HepG2 (cell line): ENCODE data around the gene CCDC197. TPM values are rescaled to one million over a fixed set of nuclear protein-coding genes. Genes with fewer than 3 reads are reported as not detected.

Experiments
- ATAC-seq: fragments of 200-7000 bp; cut with Tn5 transposase; 3 replicates; pipeline ENCODE4 v1.9.1; 2020; ENCODE audit warnings: mild to moderate bottlenecking, moderate library complexity
- BruUV-seq: library from RNA; stranded (reverse); fragments of 400-500 nt; replicated peaks from 2 replicates; lab custom pipeline; 2021; lab: Mats Ljungman, UMichigan
- CTCF ChIA-PET: fragments of 300-600 bp; formaldehyde crosslinking; extraction: SDS; loops from one replicate; lab custom pipeline; 2021; ENCODE audit warnings: low total read pairs, inconsistent platforms, low intra/inter-chr PET ratio; lab: Yijun Ruan, JAX
- POLR2A ChIA-PET: fragments of 350-600 bp; sonication (Branson Sonifier 250); formaldehyde crosslinking; loops from one replicate; lab custom pipeline; 2020; ENCODE audit warnings: antibody characterized with exemption, inconsistent platforms; lab: Yijun Ruan, JAX
- DNase-seq: peaks from one replicate; pipeline ENCODE4 v3.0.0-alpha.2; 2015; ENCODE audit warnings: low spot score
- FAIRE-seq: peaks from 3 replicates; lab custom pipeline; 2011; peaks lifted over from hg19 to GRCh38; lab: Jason Lieb, UNC
- H2AFZ ChIP-seq: one replicate; pipeline ENCODE4 v1.6.1; 2011; ENCODE audit warnings: low read length, inconsistent platforms
- H3K27ac ChIP-seq: fragments of 300-600 bp; 3 replicates; pipeline ENCODE4 v1.8.0; 2011; ENCODE audit warnings: mixed run types, mild to moderate bottlenecking, mixed read lengths, low read length, inconsistent platforms; ENCODE audit not compliant: insufficient read depth; ENCODE audit errors: extremely low read length
- H3K27me3 ChIP-seq, 2 experiments: fragments of 200-600 bp in 1 of 2; 2 replicates in 1 of 2; 3 replicates in 1 of 2; pipeline versions ENCODE4 v1.6.0 to v1.8.0; 2011; ENCODE audit warnings: low read length in 2 of 2, mild to moderate bottlenecking in 2 of 2, moderate library complexity in 2 of 2, inconsistent platforms in 1 of 2; ENCODE audit not compliant: insufficient read depth in 2 of 2, control insufficient read depth in 1 of 2
- H3K36me3 ChIP-seq, 2 experiments: fragments of 200-600 bp in 1 of 2; replicated peaks in 1 of 2; 2 replicates in 1 of 2; 3 replicates in 1 of 2; pipeline versions ENCODE4 v1.5.1 to v1.8.0; 2011; ENCODE audit warnings: low read length in 2 of 2, inconsistent platforms in 1 of 2; ENCODE audit not compliant: insufficient read depth in 2 of 2, control insufficient read depth in 1 of 2
- H3K4me1 ChIP-seq: 2 replicates; pipeline ENCODE4 v1.5.1; 2012; ENCODE audit warnings: low read length, inconsistent platforms; ENCODE audit not compliant: insufficient read depth
- H3K4me2 ChIP-seq: 2 replicates; pipeline ENCODE4 v1.6.0; 2011; ENCODE audit warnings: low read depth, low read length, inconsistent platforms
- H3K4me3 ChIP-seq, 3 experiments: fragments of 200-600 bp in 1 of 3; sonication (generic), shearing (Covaris generic) in 1 of 3; replicated peaks in 1 of 3; 2 replicates each; pipeline ENCODE4 v1.5.1; 2011 to 2016; ENCODE audit warnings: low read length in 3 of 3, inconsistent platforms in 2 of 3, low read depth in 2 of 3, mild to moderate bottlenecking in 2 of 3, control low read depth in 1 of 3, mixed read lengths in 1 of 3; ENCODE audit not compliant: insufficient read depth in 1 of 3
- H3K79me2 ChIP-seq: one replicate; pipeline ENCODE4 v1.6.1; 2011; ENCODE audit warnings: low read length, inconsistent platforms; ENCODE audit not compliant: insufficient read depth
- H3K9ac ChIP-seq: 2 replicates; pipeline ENCODE4 v1.6.0; 2011; ENCODE audit warnings: mild to moderate bottlenecking, low read depth, low read length, inconsistent platforms; ENCODE audit not compliant: insufficient read depth
- H3K9me3 ChIP-seq: 2 replicates; pipeline ENCODE4 v1.5.1; 2012; ENCODE audit warnings: mild to moderate bottlenecking, low read length
- H4K20me1 ChIP-seq: 2 replicates; pipeline ENCODE4 v1.6.0; 2011; ENCODE audit warnings: inconsistent platforms, mild to moderate bottlenecking, low read length, moderate library complexity; ENCODE audit not compliant: insufficient read depth
- AKAP8 ChIP-seq: sonication (generic); formaldehyde crosslinking; IDR thresholded peaks from 2 replicates; pipeline ENCODE4 v1.5.1; 2020; ENCODE audit warnings: mild to moderate bottlenecking, missing genetic modification reagents
- BCL6 ChIP-seq: IDR thresholded peaks from 2 replicates; pipeline ENCODE4 v1.6.1; 2016; ENCODE audit warnings: missing genetic modification reagents, missing compliant biosample characterization
- JUNB ChIP-seq: sonication (generic); formaldehyde crosslinking; IDR thresholded peaks from 2 replicates; pipeline ENCODE4 v1.8.0; 2022; ENCODE audit warnings: missing genetic modification reagents, mild to moderate bottlenecking, borderline replicate concordance
- KDM5B ChIP-seq: sonication (generic); formaldehyde crosslinking; IDR thresholded peaks from 2 replicates; pipeline ENCODE4 v1.4.0; 2020; ENCODE audit warnings: missing genetic modification reagents, mild to moderate bottlenecking, borderline replicate concordance
- PHF5A ChIP-seq: IDR thresholded peaks from one replicate; pipeline ENCODE4 v1.6.1; 2018; ENCODE audit warnings: low read depth, missing genetic modification reagents; ENCODE audit not compliant: unreplicated experiment
- SOX6 ChIP-seq, 2 experiments: fragments of 450-650 bp in 1 of 2; sonication (generic) in 1 of 2; formaldehyde crosslinking in 1 of 2; IDR thresholded peaks; 2 replicates each; pipeline versions ENCODE4 v1.4.0 to v1.6.1; 2017 to 2020; ENCODE audit warnings: antibody characterized with exemption in 1 of 2, mild to moderate bottlenecking in 1 of 2, missing genetic modification reagents in 1 of 2
- XRCC5 ChIP-seq: fragments of 200-400 bp; formaldehyde crosslinking; optimal IDR thresholded peaks from 2 replicates; pipeline ENCODE3; 2017; ENCODE audit warnings: mild to moderate bottlenecking, low read length
- ZNF674 ChIP-seq: sonication (generic); formaldehyde crosslinking; IDR thresholded peaks from 2 replicates; pipeline ENCODE4 v1.5.0; 2020; ENCODE audit warnings: low read depth, mild to moderate bottlenecking, missing genetic modification reagents
- WGBS: methylation state at CpG from one replicate; pipeline ENCODE4 v1.1.6; 2017; ENCODE audit warnings: low lambda C conversion rate; 5-methylcytosine and 5-hydroxymethylcytosine counted together
- in situ Hi-C: cut with HindIII; loops from 2 replicates; pipeline ENCODE4 v1.10.0; 2017; ENCODE audit warnings: low pct_unique_long_range_greater_than_20kb; ENCODE audit not compliant: extremely low pct_ligation_motif_present
- intact Hi-C: fragments of 100-400 bp; cut with micrococcal nuclease; formaldehyde crosslinking; loops from one replicate; pipeline ENCODE4 v1.10.0; 2022; ENCODE audit not compliant: unreplicated experiment
- polyA plus RNA-seq, 8 experiments: library from polyadenylated mRNA; depleted of rRNA in 3 of 8; stranded (reverse) in 7 of 8; unstranded in 1 of 8; fragments of >200 nt; fragmentation: Illumina TruSeq in 4 of 8; extraction: Trizol in 4 of 8; gene quantifications; 2 replicates each; pipeline versions ENCODE4 v1.2.1 to v1.2.3, GENCODE V29; 2011 to 2016; ENCODE audit warnings: low read depth in 4 of 8, missing spikeins in 1 of 8, mixed read lengths in 1 of 8; ENCODE audit not compliant: insufficient read depth in 1 of 8
- total RNA-seq, 5 experiments: library from RNA; depleted of rRNA; stranded (reverse); fragments of >200 nt; fragmentation: Illumina TruSeq; extraction: Trizol; gene quantifications; 2 replicates each; pipeline ENCODE4 v1.2.3, GENCODE V29; 2016; ENCODE audit warnings: low read depth in 1 of 5

CCDC197 gene
- total and polyA plus RNA-seq, 2 of the 13 experiments (the other 11 are each of a cell fraction or from before 2014, with no cell fraction given): 0.11 to 0.13 TPM

DNA sequence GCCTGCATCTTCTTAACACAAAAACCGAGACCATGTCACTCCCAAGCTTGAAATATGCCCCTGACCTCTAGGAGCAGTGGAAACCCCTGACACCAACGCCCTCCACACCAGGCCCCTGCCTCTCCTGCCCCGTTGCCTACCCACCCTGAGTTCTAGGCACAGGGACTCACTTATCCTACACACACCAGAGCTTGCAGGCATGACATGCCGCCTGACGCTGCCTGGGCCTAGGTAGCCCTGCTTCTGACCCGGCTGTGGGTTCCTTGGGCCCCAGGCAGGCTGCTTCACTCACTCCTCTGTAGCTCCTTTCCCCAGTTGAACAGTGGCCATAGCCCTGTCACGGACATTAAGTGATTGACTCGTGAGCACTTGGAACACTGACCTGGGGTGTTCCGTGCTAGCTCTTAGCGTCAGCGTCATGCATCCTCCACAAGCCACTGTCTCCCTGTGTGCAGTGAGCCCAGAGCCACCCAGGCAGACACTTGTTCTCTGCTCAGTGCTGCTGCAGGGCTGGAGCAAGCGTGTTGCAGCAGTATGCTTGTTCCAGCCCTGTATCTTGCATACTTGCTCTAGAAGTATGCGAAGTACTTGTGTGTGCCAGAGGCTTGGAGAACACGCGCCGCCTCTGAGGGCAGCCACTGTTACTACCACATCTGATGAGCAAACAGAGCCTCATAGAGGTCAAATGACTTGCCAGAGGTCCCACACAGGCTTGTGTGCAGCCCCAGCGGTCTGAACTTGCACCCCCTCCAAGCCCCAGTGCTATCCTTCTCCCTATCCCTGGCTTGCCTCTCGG is 44.6 kb downstream of the CCDC197 start (continued):
- TF ChIP-seq KDM5B (CRISPR knock-in tag): 0 out of 2 replicates have a peak, but pooled peaks have one; percentile 9
- TF ChIP-seq PHF5A (CRISPR knock-in tag): no peak
- TF ChIP-seq BCL6: 0 out of 2 replicates have a peak, but pooled peaks have one; percentile 14
- TF ChIP-seq XRCC5: peak; percentile 18

DNA sequence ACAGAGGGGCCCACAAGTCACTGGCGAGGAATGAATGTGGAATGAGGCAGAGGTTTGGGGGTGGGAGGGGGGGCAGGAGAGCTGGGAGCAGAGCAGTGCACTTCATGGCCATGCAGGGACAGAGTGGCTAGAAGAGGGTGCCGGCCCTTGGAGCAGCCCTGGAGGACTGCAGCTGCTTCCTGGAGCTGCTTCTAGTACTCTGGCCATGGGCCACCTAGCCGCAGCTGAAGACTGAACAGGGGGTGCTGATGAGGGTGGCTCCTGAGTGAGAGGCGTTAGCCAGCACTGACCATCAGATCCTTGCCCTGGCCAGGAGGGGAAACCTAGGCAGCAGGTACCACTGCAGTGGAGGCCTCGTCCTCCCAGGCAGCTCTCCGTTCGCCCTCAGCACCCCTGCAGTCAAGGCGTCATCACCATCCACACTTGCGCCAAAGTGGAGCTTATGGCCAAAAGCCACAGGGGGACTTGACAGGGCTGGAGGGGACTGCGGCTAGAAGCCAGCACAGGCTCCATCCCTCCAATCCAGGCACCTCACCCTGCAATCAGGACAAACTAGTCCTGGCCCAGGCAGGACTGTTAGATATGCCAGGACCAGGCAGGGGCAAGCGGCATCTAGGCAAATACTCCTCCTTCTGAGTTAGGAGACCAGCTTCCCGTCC is 45.5 kb downstream of the CCDC197 start:
- H4K20me1 ChIP-seq: no peaks in the 10 kb centered on the region
- TF ChIP-seq SOX6 (IDR thresholded peaks at IDR 0.05) (no peak), SOX6 (CRISPR knock-in tag; IDR thresholded peaks at IDR 0.05) (0 out of 2 replicates have a peak, but pooled peaks have one; percentile 9), ZNF674 (CRISPR knock-in tag) (no peak), JUNB (CRISPR knock-in tag) (no peak), KDM5B (CRISPR knock-in tag) (0 out of 2 replicates have a peak, but pooled peaks have one; percentile 6), AKAP8 (0 out of 2 replicates have a peak, but pooled peaks have one; percentile 40)
- H3K9ac ChIP-seq: no peak overlapping the region
- intact Hi-C loops (no loop called here), in situ Hi-C loops (no loop called here)
- H3K4me2 ChIP-seq: peak overlapping the region; percentile 37
- no peaks in the 10 kb centered on the region for H3K79me2 ChIP-seq
- H2AFZ ChIP-seq: no peak overlapping the region
- peaks cover 3 to 13% of the 10 kb centered on the region in 2 experiments; a peak in 4 of 5 replicates for H3K36me3 ChIP-seq
- BruUV-seq: no TSS peak
- H3K4me1 ChIP-seq: peaks cover 62% of the 10 kb centered on the region
- DNase-seq (no peak), FAIRE-seq (no peak), ATAC-seq (peak; percentile 12)
- no peaks in the 10 kb centered on the region for H3K27me3 ChIP-seq
- no peak overlapping the region for H3K27ac ChIP-seq
- H3K4me3 ChIP-seq: peak overlapping the region in 1 of 3 experiments; percentile 1; a peak in 1 of 6 replicates
- no peaks in the 10 kb centered on the region for H3K9me3 ChIP-seq
- ChIA-PET CTCF (no interaction called here), POLR2A (interaction anchor here (1.0 kb wide), 1 partner anchor 16 kb away, joined by 3 read pairs; no protein-coding TSS in a partner anchor)
- 70% methylated on average over 2 of the region's 12 CpGs for WGBS
